HG03045 (cell line): ENCODE measurements around the gene DIDO1.

Experiments
- ATAC-seq: cut with Tn5 transposase; IDR thresholded peaks from one replicate; pipeline ENCODE4 v1.9.1; 2021; ENCODE audit warnings: mild to moderate bottlenecking, moderate library complexity; ENCODE audit not compliant: unreplicated experiment

Gene DIDO1

DNA sequence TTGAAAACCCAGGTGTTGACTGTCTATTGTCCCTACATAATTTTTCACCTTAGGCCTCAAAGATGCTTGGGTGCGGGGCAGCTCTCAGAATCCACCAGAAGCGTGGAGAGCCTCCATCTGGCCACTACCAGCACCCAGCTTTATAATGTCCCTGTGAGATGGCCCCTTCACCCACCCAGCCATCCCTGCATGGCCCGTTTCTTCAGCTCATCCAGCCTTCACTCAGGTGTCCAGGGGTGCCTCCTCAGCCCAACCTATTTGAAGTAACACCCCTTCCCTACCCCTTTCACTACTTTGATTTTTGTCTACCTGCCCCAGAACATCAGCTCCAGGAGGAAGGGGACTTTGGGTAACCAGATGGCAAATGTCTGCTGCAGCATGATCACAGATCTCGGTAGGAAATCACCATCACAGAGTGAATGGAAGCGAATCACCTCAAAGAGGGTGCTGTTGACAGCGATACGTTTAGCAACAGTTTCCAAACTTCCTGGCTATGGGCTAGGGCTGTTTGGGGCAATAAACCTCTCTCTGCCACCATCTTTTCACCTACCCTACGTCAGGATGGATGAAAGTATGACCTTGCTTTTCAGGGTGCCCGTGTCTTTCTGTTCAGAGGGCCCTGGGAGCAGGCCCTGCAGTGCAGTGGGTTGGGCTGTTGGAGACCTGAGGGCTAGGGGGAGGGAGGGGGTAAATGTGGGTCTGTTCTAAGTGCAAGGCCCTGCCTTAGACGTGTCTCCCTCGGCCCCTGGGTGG, 25.0 kb upstream of the DIDO1 start:
- ATAC-seq: no peak

GRCh38 chr20:62950741-62951140, 24.4 kb upstream of the DIDO1 start:
- ATAC-seq: no peak

DNA sequence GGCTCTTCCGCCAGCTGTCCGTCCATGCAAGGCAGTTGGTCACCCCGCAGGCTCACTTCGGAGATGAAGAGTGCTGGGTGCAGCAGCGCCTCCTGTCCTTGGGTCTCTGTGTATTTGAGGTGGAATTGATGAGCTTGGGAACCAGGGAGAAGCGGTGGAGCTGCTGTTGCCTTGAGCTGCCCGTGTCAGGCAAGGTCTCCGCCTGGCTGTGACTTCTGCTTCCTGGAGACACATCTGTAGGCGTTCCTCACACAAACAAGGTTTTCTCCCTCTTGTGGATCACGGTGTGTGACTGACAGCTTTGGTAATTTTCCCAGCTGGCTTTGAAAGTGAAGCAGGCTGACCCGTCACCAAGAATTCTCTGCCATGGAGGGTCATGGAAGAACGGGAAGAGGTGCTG, 23.7 kb upstream of the DIDO1 start:
- ATAC-seq: no peak

DNA sequence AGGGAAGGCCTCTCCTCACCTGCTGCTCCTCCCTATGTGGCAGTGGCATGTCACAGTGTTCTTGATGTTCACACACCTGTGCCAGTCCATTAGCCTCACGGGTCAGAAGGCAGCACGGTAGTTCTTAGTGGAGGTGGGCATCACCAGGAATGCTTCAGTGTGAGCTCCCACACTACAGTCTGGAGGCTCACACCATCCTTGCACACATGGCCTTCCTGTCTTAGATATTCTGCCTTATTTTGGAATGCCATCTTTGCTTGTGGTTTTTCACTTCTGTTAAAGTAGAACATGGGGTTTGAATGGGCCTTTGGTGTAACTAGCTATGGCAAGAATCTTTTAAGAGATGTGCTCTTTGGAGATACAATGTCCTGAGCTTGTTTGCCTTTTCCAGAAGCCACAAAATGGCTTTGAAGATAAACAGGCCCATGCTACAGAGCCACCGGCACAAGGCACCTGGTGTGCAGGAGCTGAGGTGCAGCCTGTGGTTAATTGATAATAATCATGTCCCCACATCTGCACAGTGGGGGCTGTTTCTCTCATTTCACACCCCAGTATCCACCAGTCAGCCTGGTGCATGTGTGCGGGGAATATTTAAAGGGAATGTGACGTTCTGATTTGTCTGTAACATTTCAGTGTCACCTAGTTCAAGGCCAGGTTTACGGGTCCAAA, 23.0 kb upstream of the DIDO1 start:
- ATAC-seq: no peak

GRCh38 chr20:62947532-62948300, 21.4 kb upstream of the DIDO1 start:
- ATAC-seq: no peak

GRCh38 chr20:62946918-62947317, 20.6 kb upstream of the DIDO1 start:
- ATAC-seq: no peak

- ATAC-seq: no peak
These were observed 19.6 kb upstream of the DIDO1 start for GRCh38 chr20:62945771-62946339.

GRCh38 chr20:62944746-62945145, 18.4 kb upstream of the DIDO1 start:
- ATAC-seq: no peak

GRCh38 chr20:62944184-62944583, 17.9 kb upstream of the DIDO1 start:
- no peak for ATAC-seq

DNA sequence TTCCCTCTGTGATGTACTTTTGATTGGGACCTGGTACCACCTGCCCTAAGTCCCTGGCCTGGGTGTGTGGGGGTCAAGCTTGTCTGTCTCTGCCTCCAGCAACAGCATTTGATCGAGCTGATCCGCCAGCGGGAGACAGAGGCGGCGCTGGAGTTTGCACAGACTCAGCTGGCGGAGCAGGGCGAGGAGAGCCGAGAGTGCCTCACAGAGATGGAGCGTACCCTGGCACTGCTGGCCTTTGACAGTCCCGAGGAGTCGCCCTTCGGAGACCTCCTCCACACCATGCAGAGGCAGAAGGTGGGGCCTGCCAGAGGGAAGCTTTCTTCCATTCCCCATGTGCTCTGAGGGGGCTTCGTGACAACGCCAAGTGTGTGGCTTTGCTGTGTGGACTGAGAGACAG, 17.1 kb upstream of the DIDO1 start:
- no peak for ATAC-seq

GRCh38 chr20:62942456-62942855, 16.2 kb upstream of the DIDO1 start:
- ATAC-seq: no peak

- no peak for ATAC-seq
These were observed 15.5 kb upstream of the DIDO1 start for GRCh38 chr20:62941792-62942191.

DNA sequence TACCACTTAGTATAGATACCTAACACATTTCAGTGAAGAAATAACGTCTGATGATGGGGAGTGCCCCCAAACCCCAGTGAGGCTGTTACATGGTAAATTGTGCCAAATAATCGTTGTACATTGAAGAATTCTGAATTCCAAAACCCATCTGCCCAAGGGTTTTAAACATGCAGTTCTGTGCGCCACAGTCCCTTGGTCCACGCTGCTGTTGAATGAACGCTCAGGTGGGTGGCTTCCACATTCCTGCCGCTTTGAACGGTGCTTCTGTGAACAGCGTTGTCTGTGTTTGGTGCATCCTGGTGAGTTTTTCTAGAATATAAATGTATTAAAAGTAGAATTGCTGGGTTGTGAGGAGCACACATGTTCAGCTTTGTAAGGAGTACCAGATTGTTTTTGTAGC, 14.6 kb upstream of the DIDO1 start:
- no peak for ATAC-seq

DNA sequence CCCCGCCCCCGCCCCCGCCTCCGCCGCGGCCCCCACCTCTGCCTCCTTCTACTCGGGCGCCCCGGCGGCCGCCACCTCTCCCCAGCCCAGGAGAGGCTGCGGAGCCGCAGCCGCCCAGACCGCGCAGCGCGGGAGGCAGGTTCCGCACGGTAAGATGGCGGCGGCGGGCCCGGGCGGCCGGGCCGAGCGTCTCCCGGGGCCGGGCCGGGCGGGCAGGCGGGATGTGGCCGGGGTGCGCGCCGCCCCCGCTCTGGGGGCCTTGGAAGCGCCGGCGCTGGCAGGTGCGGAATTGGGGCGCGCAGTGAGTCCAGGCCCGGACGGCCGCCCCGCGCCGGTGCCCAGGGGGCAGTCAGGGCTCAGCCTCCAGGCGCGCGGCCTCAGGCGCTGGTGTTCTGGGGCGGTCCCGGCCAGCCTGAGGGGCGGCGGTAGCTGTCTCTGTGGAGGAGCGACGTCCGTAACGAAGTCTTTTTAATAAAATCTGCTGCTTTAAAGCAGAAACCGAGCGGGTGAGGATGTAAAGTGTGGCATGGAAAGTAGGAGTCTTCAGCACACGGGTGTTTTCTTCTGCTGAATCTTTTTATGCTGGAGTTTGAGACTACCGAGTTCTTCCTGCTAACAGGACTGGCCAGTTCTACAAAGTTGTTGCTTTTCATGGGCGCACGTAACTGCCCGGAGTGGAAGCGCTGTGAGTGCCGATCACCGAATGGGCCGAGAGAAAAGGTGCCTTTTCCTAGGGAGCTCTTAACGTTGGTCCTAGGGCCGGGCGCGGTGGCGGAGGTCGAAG, 12.0 kb upstream of the DIDO1 start, which contains the start of gene GID8:
Gene GID8, plus strand, starts transcription at position 43 of the 784 bp plus-strand sequence. CDS start 3,356 bp downstream, outside the sequence.
- ATAC-seq: peak; percentile 44

GRCh38 chr20:62937268-62938104, 11.2 kb upstream of the DIDO1 start:
- peak; percentile 79 for ATAC-seq

DNA sequence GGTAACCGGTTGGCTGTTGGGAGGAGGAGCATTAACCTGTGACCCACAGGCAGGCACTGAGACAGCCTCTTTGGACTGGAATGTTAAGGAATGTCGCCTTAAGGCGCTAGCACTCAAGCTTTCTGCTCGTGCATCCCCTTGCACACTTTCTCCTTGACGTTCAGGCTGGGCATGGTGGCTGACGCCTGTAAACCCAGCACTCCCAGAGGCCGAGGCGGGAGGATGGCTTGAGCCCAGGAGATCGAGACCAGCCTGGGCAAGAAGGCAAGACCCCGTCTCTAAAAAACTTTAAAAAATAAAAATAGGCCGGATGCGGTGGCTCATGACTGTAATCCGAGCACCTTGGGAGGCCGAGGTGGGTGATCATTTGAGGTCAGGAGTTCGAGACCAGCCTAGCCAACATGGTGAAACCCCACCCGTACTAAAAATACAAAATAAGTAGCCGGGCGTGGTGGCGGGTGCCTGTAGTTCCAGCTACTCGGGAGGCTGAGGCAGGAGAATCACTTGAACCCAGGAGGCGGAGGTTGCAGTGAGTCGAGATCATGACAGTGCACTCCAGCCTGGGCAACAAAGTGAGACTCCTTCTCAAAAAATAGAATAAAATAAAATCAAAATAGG, 9.8 kb upstream of the DIDO1 start:
- ATAC-seq: no peak

DNA sequence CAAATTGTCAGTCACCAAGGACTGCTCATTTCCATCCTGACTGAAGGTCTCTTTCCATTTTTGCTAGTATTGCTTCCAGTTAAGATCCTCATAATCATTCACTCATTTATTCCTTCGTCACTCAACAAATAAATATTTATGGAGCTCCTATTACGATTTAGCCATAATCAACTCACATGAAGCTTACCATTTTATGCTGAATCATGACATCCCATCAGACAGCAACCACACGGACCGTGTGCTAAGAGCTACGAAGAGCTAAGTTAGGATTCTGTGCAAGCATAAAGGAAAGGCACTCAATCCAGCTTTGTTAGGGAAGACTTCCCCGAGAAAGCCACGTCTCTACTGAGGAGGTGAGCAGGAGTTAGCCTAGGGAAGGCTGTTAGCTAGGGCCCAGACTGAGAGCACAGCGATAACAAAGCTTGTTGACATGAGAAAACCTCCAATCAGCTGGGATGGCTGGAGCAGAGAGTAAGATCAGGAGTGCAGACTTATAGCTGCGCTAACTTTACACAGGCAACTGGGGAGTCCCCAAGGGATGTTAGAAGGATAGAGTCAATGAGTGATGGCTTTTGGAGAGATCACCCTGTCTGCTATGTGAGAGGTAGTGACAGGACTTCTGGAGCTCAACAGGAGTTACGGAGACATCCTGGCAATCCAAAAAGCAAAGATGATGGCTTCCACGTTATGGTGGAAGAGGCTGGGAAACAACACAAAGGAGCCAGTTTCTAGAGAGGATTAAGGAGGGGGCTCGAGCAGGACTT, 9.1 kb upstream of the DIDO1 start:
- no peak for ATAC-seq

GRCh38 chr20:62933966-62934365, 7.7 kb upstream of the DIDO1 start:
- no peak for ATAC-seq

DNA sequence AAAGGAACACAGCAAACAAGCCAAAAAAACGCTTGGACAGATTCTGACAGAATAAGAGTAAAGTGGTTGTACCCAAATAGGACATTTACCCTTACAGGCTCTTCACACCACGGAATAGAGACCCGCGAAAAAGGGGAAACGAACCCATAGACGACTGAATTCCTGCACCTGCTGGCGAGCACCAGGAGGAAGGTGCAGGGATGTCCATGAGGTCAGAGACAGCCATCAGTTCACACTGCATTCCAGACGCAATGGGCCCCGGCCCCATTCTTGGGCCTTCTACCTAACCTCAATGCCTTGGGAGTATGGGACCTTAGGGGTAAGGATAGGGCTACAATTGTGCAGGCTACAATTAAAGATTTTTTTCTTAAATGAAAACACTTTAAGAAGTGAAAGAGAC, 5.2 kb upstream of the DIDO1 start:
- ATAC-seq: no peak
